ENCODE measurements around the gene PRICKLE1.

Gene PRICKLE1
- total RNA-seq, result 0.13 to 2.5 (median 0.61) reads per million in 18 experiments

GRCh38 chr12:42589465-42590329, at the start of gene PRICKLE1:
Gene PRICKLE1 (minus strand): TSS chr12:42589746. CDS start chr12:42472516, 117,230 bp downstream.
- peak; percentile 49 to 68 for DNase-seq

- no peak for DNase-seq
Measured at GRCh38 chr12:42638697-42639096, 49.2 kb upstream of the PRICKLE1 start.

GRCh38 chr12:42638011-42638410, 48.5 kb upstream of the PRICKLE1 start:
- no peak for DNase-seq

- DNase-seq, result no peak
Measured at GRCh38 chr12:42636993-42637392, 47.4 kb upstream of the PRICKLE1 start.

GRCh38 chr12:42633594-42633993, 44.0 kb upstream of the PRICKLE1 start:
- DNase-seq, result no peak

GRCh38 chr12:42631513-42631912, 42.0 kb upstream of the PRICKLE1 start:
- DNase-seq, result peak; percentile 5 to 45

- no peak for DNase-seq
Measured at GRCh38 chr12:42630314-42630713, 40.8 kb upstream of the PRICKLE1 start.

- no peak for DNase-seq
Measured at GRCh38 chr12:42627151-42627550, 37.6 kb upstream of the PRICKLE1 start.

GRCh38 chr12:42625611-42626010, 36.1 kb upstream of the PRICKLE1 start:
- DNase-seq, result no peak

- DNase-seq, result no peak
Measured at GRCh38 chr12:42617622-42618021, 28.1 kb upstream of the PRICKLE1 start.

- no peak for DNase-seq
Measured at GRCh38 chr12:42615006-42615405, 25.5 kb upstream of the PRICKLE1 start.

GRCh38 chr12:42612231-42612613, 22.7 kb upstream of the PRICKLE1 start:
- DNase-seq, result no peak

- DNase-seq, result no peak
Measured at GRCh38 chr12:42611571-42612230, 22.2 kb upstream of the PRICKLE1 start.

GRCh38 chr12:42609605-42610004, 20.1 kb upstream of the PRICKLE1 start:
- DNase-seq, result no peak

GRCh38 chr12:42608196-42608825, 18.8 kb upstream of the PRICKLE1 start:
- no peak for DNase-seq

- no peak for DNase-seq
Measured at GRCh38 chr12:42607584-42608058, 18.1 kb upstream of the PRICKLE1 start.

GRCh38 chr12:42606471-42606870, 16.9 kb upstream of the PRICKLE1 start:
- no peak for DNase-seq

- DNase-seq, result no peak
Measured at GRCh38 chr12:42605685-42606084, 16.1 kb upstream of the PRICKLE1 start.

GRCh38 chr12:42603246-42603990, 13.9 kb upstream of the PRICKLE1 start:
- no peak for DNase-seq

GRCh38 chr12:42593874-42594273, 4.3 kb upstream of the PRICKLE1 start:
- no peak for DNase-seq

- DNase-seq, result peak in 1 of 2 donors; percentile 13
Measured at GRCh38 chr12:42590330-42590934, 886 bp upstream of the PRICKLE1 start.
